T-helper 1 cell treated with Interleukin-12 subunit alpha and Interleukin-12 subunit beta and Interleukin-4 antibody, amounts not matched to agents 30 ng/mL and 1 ng/mL, for 36 hours (primary cell): ENCODE results near the gene CARM1. TPM values are rescaled to one million over a fixed set of nuclear protein-coding genes. Genes with fewer than 3 reads are reported as not detected.
"Not testable (repeated sequence)": the region's sequence is repeated elsewhere in the genome, so short reads cannot be mapped to it uniquely, and the experiment has no call there.

Source experiments
- intact Hi-C: fragments of 100-400 bp; cut with micrococcal nuclease; formaldehyde crosslinking; loops from one replicate; pipeline ENCODE4 v1.15.1; 2024
- total RNA-seq: library from RNA; stranded (reverse); gene quantifications from 2 replicates; pipeline ENCODE4 v1.2.3, GENCODE V29; 2022

Gene CARM1
- total RNA-seq, 1 donor from 2014 or later = 44.6 TPM

DNA sequence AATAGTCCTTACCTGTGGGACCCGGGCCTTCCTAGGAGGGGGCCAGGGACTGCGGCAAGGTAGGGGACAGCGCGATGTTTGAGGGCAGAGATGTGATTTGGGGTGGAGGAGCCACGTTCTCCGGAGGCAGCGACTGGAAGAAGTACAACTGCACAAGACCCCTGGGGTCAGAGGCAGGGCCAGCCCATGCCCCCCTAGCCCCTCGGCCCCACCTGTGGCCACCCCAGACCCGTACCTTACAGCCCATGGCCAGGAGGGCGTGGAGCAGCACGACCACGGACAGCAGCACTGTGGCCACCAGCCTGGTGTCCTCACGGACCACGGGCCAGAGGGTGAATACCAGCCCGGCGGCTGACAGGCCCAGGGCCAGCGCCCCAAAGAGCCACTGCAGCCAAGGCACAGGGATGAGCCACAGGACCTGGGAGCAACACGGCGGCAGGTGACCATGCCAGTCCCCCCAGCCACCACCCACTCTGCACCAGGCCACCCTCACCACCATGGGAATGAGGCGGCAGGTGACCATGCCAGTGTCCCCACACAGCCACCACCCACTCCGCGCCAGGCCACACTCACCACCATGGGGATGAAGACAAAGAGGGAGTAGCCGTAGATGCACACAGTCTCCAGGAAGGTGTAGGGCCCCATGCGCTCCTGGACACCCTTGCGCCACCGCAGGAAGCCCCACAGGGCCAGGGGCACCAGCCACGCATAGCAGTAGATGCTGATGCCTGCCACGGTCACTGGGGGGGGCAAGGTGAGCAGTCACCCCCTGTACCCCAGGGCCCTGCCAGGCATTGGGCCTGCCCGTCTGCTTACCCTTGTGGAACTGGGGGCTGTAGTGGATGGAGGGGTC is 52.1 kb downstream of the CARM1 start:
- intact Hi-C loops = no loop called here

DNA sequence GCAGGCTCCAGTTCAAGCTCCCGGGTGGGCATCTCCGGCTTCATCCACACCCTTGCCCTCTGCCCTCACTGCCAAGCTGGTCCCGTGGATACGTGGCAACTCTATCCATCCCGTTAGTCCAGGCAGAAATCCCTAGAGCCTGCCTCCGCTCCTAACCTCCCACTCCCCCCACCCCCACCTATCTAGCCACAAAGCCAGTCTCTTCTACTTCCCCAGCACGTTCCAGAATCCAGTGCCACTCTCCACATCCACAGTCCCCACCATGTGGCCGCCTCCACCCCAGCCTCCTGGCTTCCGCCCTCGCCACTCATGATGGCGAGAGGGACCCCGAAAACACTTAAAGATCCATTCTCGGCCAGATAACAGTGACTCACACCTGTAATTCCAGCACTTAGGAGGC is 53.2 kb downstream of the CARM1 start:
- intact Hi-C loops = no loop called here

DNA sequence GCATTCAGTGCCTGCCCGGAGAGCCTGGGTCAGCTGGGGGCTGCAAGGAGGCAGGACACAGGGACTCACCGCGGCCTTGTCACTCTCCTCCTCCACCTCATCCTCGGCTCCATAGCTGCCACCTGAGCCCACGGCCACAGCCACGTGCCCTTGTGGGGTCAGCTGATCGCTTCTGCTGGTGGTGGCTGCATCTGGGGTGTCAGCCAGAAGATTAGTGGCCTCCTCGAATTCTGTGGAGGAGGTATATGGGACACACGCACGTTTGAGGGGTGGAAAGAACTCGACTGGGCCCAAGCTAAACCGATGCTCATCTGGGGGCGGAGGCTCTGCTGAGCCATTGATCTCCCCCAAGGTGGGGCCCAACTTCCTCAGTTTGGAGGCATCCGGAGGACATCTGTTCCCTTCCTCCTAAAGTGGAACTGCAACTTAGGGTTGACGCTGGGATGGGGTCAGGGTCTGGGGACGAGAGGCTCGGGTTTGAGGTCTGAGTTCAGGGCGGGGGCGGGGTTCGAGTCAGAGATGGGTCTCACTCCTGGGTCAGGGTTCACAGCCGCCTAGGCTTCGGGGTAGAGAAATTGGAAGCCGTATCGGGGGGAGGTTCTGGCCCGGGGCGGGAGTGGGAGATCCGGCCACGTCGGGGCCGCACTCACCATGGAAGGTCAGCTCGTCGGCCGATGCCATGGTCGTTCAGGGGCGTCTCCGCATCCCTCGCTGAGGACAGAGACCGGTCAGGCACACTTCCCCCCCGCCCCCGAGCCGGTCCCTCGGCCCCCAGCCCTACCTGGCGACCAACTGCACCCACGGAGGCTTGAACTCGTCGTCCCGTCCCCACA is 56.6 kb downstream of the CARM1 start:
- intact Hi-C loops = loop anchor here (1.0 to 5.0 kb wide), 6 partner anchors 32 to 274 kb away; partner anchors contain the start of genes CARM1, DNM2, ILF3 and TMED1

DNA sequence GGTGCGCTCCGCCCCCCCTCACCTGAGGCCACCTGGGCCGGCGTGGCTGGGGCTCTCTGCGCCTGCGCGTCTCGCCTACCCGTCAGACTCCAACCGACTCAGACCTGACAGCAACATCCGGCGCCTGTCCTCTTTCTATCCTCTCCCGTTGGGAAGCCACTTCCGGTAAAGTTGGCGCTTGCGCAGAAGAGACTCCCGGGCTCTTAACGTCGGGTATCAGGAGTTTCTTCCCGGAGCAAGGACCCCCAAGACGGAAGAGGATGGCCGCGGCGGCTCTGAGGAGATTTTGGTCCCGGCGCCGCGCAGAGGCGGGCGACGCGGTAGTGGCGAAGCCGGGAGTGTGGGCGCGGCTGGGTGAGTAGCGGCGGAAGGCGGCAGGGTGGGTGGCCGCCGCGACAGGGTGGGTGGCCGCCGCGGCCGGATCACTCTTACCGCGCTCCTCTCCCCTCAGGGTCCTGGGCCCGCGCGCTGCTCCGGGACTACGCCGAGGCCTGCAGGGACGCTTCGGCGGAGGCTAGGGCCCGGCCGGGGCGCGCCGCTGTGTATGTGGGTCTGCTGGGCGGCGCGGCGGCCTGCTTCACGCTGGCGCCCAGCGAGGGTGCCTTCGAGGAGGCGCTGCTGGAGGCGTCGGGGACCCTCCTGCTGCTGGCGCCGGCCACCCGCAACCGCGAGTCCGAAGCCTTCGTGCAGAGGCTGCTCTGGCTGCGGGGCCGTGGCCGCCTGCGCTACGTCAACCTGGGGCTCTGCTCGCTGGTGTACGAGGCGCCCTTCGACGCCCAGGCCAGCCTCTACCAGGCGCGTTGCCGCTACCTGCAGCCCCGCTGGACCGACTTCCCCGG is 57.4 kb downstream of the CARM1 start, which contains the start of the genes TIMM29 and YIPF2:
Gene TIMM29, plus strand, starts transcription at position 249 of the 839 bp plus-strand sequence. Its CDS starts 12 bp downstream, at position 261.
Gene YIPF2, minus strand, starts transcription at position 77 of the 839 bp plus-strand sequence. CDS start 229 bp downstream, outside the sequence.
- intact Hi-C loops = loop anchor here (1.0 to 5.0 kb wide), 6 partner anchors 32 to 274 kb away; partner anchors contain the start of genes CARM1, DNM2, ILF3 and TMED1

DNA sequence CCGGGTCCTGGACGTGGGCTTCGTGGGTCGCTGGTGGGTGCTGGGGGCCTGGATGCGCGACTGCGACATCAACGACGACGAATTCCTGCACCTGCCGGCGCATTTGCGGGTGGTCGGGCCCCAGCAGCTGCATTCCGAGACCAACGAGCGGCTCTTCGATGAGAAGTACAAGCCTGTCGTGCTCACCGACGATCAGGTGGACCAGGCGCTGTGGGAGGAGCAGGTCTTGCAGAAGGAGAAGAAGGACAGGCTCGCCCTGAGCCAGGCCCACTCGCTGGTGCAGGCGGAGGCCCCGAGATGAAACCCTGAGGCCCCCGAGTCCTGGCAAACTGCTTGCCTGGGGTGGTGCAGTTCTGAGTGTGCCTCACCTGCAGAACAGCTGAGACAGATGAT is 58.0 kb downstream of the CARM1 start:
- intact Hi-C loops = loop anchor here (2.0 to 5.0 kb wide), 2 partner anchors 51 to 212 kb away; partner anchors contain the start of gene DNM2

DNA sequence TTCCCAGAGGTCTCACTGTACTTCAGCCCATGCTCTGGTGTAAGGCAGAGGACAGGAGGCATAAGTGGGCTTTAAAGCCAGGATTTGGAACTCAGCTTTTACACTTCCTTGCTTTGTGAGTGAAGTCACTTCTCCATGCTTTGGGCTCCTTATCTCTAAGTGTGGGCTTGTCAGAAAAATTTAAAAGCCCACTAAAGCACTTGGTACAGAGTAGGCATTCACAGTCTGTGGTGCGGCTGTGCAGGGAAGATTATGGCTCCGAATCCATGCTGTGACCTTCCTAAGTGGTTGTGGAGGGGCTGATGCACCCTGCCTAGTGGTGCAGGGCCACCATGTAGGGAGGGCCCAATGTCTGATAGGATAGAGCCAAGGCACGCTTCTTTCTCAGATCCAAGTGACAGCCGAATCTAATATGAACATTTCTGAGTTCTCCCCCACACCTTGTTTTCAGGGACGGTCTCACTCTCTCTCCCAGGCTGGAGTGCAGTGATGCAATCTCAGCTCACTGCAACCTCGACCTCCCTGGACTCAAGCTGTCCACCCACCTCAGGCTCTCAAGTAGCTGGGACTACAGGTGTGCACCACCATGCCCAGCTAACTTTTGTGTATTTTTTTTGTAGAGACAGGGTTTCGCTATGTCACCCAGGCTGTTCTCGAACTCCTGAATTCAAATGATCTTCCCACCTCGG is 64.2 kb downstream of the CARM1 start:
- intact Hi-C loops = loop anchor here (1.0 to 5.0 kb wide), 3 partner anchors 77 to 155 kb away; no protein-coding TSS in a partner anchor

DNA sequence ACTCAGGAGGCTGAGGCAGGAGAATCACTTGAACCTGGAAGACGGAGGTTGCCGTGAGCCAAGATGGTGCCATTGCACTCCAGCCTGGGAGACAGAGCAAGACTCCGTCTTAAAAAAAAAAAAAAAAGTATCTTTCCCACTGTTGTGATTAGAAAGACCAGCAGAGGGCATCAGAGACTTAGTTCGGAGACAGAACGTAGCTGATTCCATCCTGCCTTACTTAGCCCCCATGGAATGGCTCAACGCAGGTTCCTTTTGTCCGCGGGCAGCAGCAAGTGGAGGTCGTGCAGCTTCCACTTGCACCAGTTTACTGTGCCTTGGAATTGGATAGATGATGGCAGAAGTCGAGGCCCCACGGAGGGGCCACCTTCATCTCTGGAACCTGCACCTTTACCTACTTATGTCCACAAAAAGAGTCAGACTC is 65.3 kb downstream of the CARM1 start:
- intact Hi-C loops = loop anchor here (1.0 to 5.0 kb wide), 3 partner anchors 76 to 154 kb away; no protein-coding TSS in a partner anchor

DNA sequence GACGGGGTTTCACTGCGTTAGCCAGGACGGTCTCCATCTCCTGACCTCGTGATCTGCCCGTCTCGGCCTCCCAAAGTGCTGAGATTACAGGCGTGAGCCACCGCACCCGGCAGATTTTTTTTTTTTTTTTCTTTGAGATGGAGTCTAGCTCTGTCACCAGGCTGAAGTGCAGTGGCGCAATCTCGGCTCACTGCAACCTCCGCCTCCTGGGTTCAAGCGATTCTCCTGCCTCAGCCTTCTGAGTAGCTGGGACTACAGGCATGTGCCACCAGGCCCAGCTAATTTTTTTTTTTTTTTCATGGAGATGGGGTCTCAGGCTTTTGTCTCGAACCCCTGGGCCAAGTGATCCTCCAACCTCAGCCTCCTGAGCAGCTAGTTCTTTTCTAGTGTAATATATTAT is 70.3 kb downstream of the CARM1 start:
- intact Hi-C loops = loop anchor here (1.0 to 5.0 kb wide), 4 partner anchors 20 to 256 kb away; partner anchors contain the start of genes KANK2 and SMARCA4

DNA sequence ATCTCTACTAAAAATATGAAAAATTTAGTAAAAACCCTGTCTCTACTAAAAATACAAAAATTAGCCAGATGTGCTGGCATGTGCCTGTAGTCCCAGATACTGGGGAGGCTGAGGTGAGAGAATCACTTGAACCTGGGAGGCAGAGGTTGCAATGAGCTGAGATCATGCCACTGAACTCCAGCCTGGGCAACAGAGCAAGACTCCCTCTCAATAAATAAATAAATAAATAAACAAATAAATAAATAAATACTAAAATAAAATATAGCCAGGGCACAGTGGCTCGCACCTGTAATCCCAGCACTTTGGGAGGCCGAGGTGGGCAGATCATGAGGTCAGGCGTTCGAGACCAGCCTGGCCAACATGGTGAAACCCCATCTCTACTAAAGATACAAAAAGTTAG is 72.1 kb downstream of the CARM1 start:
- intact Hi-C loops = loop anchor here (5.0 kb wide), 1 partner anchor 254 kb away; the partner anchor contains the start of gene KANK2

DNA sequence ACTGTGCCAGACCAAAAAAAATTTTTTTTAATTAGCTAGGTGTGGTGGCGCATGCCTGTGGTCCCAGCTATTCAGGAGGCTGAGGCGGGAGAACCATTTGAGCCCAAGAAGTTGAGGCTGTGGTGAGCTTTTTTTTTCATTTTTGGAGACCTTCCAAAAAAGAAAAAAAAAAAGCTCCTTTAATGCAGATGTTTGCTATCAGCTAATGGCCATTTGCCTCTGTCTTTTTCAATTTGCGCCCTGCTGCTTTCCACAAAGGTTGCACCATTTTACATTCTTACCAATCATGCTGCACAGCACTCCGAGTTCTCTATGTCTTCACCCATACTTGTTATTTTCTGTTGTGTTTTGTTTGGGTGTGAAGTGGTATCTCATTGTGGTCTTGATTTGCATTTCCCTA is 73.9 kb downstream of the CARM1 start:
- intact Hi-C loops = no loop called here

DNA sequence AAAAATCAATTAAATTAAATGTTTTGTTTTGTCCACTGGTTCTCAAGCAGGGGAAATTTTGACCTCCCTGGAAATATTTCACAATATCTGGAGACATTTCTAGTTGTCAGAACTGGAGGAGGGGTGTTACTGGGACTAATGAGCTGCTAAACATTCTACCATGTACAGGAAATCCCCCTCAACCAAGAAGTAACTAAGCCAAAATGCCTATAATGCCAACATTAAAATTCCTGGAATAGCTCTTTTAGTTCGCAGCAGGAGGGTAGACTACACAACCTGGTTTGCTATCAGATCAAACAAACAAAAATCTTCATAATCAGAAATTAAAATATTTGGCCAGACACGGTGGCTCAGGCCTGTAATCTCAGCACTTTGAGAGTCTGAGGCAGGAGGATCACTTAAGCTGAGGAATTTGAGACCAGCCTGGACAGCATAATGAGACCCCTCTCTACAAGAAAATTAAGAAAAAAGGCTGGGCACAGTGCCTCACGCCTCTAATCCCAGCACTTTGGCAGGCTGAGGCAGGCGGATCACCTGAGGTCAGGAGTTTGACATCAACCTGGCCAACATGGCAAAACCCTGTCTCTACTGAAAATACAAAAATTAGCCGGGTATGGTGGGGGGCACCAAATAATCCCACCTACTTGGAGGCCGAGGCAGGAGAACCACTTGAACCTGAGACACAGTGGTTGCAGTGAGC is 75.8 kb downstream of the CARM1 start:
- intact Hi-C loops = no loop called here

DNA sequence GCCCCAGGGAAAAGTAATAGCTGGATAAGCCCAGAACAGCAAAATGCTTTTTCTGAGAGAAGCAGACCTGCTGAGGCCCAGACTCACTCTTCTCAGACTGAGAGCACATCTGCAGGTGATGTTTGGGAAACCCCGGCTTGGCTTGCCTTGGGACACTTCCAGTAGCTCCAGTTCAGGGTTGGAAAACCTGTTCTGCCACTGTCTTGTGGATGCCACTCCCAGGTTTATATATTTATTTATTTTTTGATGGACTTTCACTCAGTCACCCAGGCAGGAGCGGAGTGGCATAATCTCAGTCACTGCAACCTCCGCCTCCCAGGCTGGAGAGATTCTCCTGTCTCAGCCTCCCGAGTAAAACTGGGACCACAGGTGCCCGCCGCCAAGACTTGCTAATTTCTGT is 81.5 kb downstream of the CARM1 start:
- intact Hi-C loops = no loop called here

DNA sequence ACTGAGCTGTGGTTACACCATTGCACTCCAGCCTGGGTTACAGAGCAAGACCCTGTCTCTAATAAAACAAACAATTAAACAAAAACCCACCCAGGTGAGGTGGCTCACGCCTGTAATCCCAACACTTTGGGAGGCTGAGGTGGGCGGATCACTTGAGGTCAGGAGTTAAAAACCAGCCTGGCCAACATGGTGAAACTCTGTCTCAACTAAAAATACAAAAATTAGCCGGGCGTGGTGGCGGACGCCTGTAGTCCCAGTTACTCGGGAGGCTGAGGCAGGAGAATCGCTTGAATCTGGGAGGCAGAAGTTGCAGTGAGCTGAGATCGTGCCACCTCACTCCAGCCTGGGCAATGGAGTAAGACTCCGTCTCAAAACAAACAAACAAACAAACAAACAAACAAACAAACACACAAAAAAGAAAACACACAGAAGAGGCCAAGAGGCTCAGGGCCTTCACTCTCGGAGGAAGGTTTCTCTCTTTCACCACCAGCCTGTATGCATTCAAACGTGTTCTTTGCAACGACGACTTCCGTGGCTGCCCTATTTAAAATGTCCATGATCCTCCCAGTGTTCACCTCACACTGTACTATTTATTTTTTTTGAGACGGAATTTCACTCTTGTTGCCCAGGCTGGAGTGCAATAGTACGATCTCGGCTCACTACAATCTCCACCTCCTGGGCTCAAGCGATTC is 88.1 kb downstream of the CARM1 start:
- intact Hi-C loops = not testable (repeated sequence)

DNA sequence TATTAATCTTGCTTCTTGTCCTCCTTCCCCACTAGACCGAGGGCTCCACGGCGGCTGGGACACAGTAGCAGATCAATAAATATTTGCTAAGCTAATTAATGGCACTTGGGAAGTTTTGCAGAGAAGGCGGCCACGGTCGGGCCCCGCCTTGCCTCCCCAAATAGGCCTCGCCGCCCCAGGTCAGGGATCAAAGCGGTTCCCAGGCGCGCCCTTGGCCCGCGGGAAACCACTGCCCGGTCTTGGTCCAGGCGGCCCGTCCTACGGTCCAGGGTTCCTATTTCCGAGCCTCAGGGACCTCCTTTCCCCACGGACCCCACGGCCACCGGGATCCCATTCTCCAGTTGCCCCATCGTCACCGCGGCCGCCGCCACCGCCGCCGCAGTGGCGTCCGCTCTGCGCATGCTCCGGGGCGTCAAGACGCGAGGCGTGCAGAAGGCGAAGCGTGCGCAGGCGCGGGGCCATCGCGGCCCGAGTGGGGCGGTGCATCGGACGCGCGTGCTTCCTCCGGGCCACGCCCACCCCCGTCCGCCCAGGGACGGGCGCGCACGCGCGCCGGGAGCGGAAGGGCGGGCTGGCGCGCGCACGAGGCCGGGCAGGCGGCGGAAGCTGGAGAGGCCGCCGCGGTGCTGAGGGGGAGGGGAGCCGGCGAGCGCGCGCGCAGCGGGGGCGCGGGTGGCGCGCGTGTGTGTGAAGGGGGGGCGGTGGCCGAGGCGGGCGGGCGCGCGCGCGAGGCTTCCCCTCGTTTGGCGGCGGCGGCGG is 89.1 kb downstream of the CARM1 start, which contains the start of gene SMARCA4:
Gene SMARCA4, plus strand, starts transcription at position 717 of the 759 bp plus-strand sequence. CDS start 23,122 bp downstream, outside the sequence.
- intact Hi-C loops = loop anchor here (1.0 to 5.0 kb wide), 10 partner anchors 18 to 477 kb away; partner anchors contain the start of genes CARM1, ILF3, KRI1 and LDLR

DNA sequence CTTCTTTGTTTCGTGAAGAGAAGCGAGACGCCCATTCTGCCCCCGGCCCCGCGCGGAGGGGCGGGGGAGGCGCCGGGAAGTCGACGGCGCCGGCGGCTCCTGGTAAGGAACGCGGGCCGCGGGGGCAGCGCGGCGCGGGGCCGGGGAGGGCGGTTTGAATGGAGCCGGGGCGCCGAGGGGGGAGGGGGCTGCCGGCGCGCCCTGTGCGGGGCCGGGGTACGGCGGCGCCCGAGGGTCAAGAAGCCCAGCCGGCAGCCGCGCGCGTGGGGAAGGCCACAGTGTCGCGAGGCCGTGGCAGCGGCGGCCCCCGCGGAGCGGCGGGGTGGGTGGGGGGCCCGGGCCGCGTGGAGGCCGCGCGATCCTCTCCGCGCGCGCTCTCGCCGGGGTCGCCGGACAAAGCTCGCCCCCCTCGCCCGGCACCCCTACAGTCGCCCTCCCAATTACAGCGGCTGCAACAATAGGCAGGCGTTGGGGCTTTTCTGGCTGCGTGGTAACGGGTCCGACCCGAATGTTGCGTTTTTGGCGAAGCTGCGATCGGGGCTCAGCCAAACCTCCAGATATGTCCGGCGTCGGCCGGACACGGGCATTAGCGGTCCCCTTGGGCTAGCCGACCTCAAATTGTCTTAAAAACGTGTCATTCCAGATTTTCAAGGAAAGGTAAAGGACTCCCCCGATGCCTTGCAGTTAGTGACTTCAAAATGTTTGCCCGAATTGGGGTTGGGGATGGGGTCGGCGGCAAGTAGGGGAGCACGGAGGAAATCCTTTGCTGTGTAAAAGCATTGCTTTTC is 89.9 kb downstream of the CARM1 start:
- intact Hi-C loops = loop anchor here (1.0 to 5.0 kb wide), 6 partner anchors 19 to 476 kb away; partner anchors contain the start of genes CARM1, KRI1, ODAD3 and PRKCSH

DNA sequence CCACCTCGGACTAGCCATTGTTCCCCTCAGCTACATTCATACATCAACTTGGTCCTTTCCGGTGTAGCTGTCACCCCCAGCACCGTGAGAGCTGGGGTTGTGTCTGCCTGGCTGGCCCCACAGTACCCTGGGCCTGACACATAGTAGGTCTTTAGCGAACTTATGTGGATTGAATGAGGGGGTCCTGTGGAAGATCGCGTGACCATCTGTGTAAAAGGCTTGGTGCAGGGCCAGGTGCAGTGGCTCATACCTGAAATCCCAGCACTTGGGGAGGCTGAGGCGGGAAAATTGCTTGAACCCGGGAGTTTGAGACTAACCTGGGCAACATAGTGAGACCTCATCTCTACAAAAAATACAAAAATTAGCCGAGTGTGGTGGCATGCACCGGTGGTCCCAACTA is 91.5 kb downstream of the CARM1 start:
- intact Hi-C loops = loop anchor here (5.0 kb wide), 1 partner anchor 474 kb away; the partner anchor contains the start of genes ODAD3 and PRKCSH
